ENCODE data around the gene OR8K1.

The OR8K1 gene

DNA sequence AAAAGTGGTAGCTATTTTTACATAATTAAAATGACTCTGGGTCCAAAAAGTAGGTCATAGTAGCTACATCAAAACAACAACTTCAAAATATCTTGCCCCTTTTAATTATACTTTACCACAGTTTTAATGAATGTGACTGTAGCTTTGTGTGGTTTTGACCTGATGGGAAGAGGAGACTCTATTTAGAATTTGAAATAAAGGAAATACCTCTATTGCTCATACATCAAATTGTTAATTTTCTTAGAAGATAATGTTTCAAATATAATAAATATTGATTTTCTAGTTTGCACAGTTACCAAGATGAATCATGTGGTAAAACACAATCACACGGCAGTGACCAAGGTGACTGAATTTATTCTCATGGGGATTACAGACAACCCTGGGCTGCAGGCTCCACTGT is at the start of gene OR8K1:
TSS of gene OR8K1 (plus strand) at position 301 of the 400 bp plus-strand sequence. CDS start at position 301, 0 bp downstream.
- DNase-seq, result no peak

DNA sequence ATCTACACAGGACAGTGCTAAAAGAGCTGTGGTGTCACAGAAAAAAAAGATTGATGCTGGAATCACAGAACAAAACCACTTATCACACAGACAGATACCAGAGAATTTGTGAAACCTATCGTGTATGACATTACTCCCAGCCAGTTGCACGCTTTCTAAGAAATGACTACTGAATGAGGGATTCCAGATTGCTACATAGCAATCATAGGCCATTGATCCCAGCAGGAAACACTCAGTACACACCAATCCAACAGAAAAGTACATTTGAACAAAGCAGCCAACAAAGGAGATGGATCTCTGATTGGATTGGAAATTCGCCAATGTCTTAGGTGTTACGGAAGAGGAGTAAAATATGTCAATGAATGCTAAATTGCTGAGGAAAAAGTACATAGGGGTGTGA is 48.9 kb upstream of the OR8K1 start:
- no peak for DNase-seq

DNA sequence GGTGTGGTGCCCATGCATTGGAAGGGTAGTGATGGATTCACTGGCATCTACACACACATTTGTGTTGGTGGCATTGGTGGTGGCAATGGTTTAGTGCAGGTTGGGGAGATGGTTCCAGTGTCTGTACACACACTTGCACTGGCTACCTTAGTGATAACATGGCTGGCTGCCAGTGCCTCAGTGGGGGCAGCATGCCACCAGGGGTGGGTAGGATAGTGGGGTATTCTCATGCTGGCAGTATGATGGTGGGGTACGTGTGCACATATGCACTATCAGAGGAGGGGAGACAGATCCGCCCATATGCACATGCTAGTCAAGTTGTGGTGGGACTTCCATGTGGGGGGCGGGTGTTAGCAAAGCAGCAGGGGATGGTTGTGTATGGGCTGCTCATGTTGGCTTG is 38.0 kb upstream of the OR8K1 start:
- DNase-seq, result no peak

DNA sequence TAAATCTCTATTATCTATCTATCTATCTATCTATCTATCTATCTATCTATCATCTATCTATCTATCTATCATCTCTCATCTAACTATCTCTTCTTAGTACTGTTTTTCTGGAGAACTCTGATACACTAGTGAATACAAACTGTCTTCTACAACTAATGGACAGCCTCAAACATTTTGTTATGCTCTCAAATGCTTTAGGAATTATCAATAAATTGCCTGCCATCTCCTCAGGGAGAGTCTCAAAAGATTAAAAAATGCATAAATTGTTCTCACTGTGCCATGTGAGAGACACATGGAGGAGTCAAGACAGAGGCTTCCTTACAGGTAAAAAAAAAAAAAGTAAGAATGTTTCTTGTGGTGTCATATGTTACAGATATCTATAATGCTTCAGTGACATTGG is 31.0 kb upstream of the OR8K1 start, which contains the start of gene OR8K3:
TSS of gene OR8K3 (plus strand) at position 301 of the 400 bp plus-strand sequence. CDS start 3,163 bp downstream, outside the sequence.
- no peak for DNase-seq

DNA sequence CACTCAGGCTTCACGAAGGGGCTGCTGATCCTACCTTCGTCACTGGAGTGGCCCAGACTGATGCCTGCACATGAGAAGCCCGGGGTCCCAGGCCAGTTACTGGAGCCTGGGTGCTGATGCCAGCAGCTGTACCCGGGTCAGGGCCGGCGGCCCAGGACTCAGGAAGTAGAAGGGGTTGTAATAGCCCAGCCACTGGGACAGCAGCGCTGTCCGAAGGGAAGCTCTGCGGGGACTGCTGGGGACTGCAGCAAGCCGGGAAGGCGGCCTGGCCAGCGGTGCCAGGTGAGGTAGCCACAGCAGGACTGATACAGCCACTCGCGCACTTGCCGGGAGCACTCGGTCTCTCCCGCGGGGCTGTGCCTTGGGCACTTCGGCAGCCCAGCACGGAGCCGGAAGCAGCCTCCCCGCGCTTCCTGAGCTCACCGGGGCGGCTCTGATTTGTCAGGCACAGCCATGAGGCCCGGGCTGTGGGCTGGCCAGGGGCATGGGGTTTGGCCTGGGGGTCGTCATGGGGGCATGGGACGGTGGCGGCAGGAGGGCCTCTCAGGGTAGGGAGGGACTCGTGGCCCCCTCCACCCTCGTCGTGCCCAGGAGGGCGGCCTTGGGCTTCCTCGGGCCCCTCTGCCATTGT is 13.9 kb upstream of the OR8K1 start:
- no peak for DNase-seq

DNA sequence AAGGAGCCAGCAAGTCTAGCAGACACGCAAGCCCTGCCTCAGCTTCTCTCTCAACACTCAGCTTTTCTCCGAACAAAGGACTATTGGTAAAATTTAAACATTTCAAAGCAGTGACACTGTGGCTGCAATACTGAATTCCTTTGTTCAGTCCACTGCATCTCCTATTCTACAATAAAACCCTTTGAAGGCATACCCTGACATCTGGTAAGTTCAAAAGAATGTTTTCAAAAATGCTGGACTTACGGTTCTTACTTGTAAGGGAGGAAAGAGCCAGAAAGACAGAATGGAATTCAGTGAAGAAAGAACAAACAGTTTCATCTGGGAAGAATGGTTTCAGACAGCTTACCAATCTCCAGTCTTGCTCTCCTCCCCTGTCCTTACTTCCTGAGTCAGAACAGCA is 12.7 kb upstream of the OR8K1 start:
- no peak for DNase-seq

DNA sequence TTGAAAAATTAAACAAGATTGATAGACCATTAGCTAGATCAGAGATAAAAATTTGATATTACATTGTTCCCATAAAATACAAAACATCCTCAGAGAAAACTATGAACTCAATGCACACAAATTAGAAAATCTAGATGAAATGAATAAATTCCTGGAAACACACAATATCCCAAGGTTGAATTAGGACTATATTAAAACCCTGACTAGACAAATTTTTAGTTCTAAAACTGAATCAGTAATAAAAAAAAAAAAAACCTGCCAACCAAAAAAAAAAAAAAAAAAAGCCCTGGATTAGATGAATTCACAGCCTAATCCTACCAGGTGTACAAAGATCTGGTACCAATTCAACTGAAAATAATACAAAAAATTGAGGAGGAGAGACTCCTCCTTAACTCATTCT is 5.5 kb upstream of the OR8K1 start:
- DNase-seq, result no peak

DNA sequence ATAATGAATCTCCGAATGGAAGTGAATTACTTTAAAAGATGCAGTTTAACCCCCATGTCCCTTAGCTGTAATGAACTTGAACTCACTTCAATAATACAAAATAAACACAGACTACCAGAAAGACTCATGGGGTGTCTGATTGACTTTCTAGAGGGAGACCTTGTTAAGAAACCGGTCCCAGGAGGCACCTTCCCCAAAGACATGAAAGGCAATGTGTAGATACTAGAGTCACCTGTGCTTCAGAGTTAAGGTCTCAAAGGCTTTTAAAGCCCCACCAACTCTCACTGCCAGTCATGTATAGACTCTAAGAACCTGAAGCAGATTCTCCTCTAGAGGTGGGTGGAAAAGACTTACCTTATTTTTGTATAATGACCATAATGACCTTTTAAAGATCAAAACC is 8.2 kb downstream of the OR8K1 start, which contains the start of gene OR8J1:
TSS of gene OR8J1 (plus strand) at position 301 of the 400 bp plus-strand sequence. CDS start 5,956 bp downstream, outside the sequence.
- no peak for DNase-seq

DNA sequence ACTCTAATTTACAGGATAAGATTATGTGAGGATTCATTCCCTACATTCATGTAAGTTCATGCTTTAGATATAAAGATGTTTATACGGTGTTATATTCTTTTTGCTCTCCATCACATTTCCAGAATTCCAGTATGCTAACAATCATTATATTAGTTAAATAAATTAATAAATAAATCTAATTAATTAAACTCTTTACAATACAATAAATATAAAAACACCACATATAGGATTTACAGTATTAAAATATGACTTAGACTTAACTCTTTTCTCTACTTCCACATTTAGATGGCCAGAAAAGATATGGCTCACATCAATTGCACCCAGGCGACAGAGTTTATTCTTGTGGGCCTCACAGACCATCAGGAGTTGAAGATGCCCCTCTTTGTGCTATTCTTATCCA is 29.5 kb downstream of the OR8K1 start, which contains the start of gene OR8U1:
TSS of gene OR8U1 (plus strand) at position 301 of the 400 bp plus-strand sequence. CDS start at position 301, 0 bp downstream.
- DNase-seq, result no peak

DNA sequence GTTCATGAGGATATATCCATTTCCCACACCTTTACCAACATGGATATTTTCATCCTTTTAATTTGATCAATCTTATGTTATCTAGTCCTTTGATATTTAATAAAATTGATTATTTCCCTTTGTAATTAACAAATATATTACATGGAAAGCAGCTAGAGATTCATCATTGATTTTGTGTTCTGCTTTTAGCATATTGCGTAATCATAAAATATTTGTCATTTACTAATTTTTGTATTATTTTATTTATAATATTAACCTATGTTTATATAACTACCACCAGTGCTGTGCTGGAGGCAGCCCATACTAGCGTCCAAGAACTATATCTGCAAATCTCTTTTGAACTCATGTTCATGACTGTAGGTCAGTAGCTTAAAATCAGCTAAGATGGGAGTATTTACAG is 34.3 kb downstream of the OR8K1 start:
- no peak for DNase-seq

DNA sequence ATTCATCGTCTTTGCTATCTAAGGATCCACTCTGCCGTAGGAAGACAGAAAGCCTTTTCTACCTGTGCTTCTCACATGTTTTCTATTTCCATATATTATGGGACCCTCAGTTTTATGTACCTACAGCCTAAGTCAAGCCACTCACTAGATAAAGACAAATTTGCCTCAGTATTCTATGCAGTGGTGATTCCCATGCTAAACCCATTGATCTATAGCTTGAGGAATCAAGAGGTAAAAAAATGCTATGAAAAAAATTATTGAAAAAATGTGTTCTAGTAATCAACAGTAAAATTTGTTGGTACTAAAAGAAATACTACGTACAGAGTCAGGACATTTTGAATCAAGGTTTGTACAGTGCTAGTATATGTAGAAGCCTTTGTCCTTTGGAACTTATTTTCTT is 48.5 kb downstream of the OR8K1 start:
- DNase-seq, result no peak

DNA sequence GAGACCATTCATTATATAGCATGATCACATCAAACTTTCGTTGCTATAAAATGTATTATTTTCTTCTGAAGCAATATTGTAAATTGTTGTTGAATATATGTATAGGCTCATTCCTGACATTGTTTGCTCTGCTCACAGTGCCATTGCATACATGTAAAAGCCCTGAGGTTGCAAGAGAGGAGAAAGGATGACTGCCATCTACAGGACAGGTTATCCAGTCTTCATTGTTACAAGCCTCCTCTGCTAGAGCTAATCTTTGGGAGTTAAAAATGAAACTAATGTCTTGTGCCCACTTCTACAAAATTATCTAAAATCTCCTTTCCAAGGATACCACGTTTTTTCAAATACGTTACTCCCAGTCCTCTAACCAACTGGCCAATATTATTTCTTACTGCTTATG is 50.2 kb downstream of the OR8K1 start:
- DNase-seq, result no peak
